ENCODE data around the gene TOM1L1. TPM values are rescaled to one million over a fixed set of nuclear protein-coding genes. Genes with fewer than 3 reads are reported as not detected.

TOM1L1 gene
- total RNA-seq, 1 experiment from 2014 or later: 48.1 TPM

DNA sequence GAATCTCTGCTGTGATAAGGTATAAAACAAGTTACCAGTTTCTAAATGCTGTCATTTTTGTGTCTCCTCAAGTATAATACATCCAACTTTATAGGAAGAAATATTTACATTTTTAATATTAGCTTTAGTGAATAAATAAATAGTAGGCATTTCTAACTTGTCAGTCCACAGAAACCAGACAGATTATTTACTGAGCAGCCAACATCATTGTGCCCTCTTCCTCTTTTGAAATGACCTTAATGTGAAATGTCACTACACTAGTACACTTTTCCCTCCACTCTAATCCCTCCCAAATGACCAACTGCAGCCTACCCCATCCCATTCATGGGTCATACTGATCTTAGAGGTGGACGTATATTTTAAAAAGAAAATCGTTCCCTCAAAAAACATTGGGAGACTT lies 77.1 kb downstream of the TOM1L1 start:
- Histone ChIP-seq H2AFZ (ENCODE audit: low read length) (no peak overlapping the region), H4K20me1 (ENCODE audit: low read length) (no peaks in the 10 kb centered on the region), H3K4me1 (ENCODE audit: insufficient read depth, low read length) (no peaks in the 10 kb centered on the region), H3K4me3 (ENCODE audit: low read length) (no peak overlapping the region), H3K9me2 (replicated peaks; ENCODE audit: low read length) (no peaks in the 10 kb centered on the region), H3K4me2 (ENCODE audit: low read length) (no peak overlapping the region), H3K9ac (ENCODE audit: low read length) (no peak overlapping the region), H3F3A (ENCODE audit: low read length, unreplicated experiment) (no peaks in the 10 kb centered on the region), H3K36me3 (ENCODE audit: low read depth, low read length) (peaks cover 8% of the 10 kb centered on the region; the same call in 1 of the 2 replicates), H3K27me3 (ENCODE audit: low read length) (no peaks in the 10 kb centered on the region), H3K27ac (ENCODE audit: low read length) (no peak overlapping the region), H3K79me2 (ENCODE audit: low read length) (peaks cover 14% of the 10 kb centered on the region; the same call in 1 of the 2 replicates), H3K9me3 (ENCODE audit: low read length) (peaks cover 8% of the 10 kb centered on the region; the same call in 1 of the 2 replicates)
- intact Hi-C loops (cut with micrococcal nuclease): no loop called here
- CTCF ChIA-PET: interaction anchor here (0.7 kb wide), 1 partner anchor 15 kb away, joined by 3 read pairs; no protein-coding TSS in a partner anchor
- BruUV-seq (replicated peaks): no TSS peak
- no peak; the same call in 1 of the 2 replicates for ATAC-seq
- POLR2A ChIA-PET (ENCODE audit: unreplicated experiment): no interaction called here
- no peak for DNase-seq
- TF ChIP-seq EZH2phosphoT487 (IDR thresholded peaks at IDR 0.05; ENCODE audit: borderline replicate concordance, low read length) (no peak), EZH2 (IDR thresholded peaks at IDR 0.05; ENCODE audit: low read length, unreplicated experiment) (no peak)
- TF ChIP-seq, protein P1, sequence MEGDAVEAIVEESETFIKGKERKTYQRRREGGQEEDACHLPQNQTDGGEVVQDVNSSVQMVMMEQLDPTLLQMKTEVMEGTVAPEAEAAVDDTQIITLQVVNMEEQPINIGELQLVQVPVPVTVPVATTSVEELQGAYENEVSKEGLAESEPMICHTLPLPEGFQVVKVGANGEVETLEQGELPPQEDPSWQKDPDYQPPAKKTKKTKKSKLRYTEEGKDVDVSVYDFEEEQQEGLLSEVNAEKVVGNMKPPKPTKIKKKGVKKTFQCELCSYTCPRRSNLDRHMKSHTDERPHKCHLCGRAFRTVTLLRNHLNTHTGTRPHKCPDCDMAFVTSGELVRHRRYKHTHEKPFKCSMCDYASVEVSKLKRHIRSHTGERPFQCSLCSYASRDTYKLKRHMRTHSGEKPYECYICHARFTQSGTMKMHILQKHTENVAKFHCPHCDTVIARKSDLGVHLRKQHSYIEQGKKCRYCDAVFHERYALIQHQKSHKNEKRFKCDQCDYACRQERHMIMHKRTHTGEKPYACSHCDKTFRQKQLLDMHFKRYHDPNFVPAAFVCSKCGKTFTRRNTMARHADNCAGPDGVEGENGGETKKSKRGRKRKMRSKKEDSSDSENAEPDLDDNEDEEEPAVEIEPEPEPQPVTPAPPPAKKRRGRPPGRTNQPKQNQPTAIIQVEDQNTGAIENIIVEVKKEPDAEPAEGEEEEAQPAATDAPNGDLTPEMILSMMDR (conservative IDR thresholded peaks at IDR 0.05; ENCODE audit: low read depth, low read length): no peak

DNA sequence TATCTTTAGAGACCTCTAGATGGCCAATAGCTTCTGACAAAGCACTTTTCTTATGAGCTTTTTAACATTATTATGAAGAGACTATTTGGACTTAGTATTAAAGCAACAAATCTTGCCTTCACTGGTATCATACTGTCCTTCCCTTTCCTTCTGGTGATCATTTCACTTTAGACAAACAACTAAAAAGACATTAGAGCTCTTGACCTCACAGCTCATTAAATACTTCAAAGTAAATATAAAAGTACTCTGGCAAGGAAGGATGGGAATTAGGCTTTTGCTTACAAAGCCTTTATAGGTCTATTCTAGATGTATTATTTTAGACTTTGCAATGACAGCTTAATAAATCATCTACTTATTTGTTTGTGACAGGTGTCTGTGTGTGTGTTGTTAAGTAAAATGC lies 79.0 kb downstream of the TOM1L1 start:
- CTCF ChIA-PET: no interaction called here
- Histone ChIP-seq H2AFZ (ENCODE audit: low read length) (no peak overlapping the region), H3K27ac (ENCODE audit: low read length) (no peak overlapping the region), H3K4me3 (ENCODE audit: low read length) (no peak overlapping the region), H3K27me3 (ENCODE audit: low read length) (no peaks in the 10 kb centered on the region), H3K9me2 (replicated peaks; ENCODE audit: low read length) (no peaks in the 10 kb centered on the region), H3K4me1 (ENCODE audit: insufficient read depth, low read length) (no peaks in the 10 kb centered on the region), H3K4me2 (ENCODE audit: low read length) (no peak overlapping the region), H4K20me1 (ENCODE audit: low read length) (no peaks in the 10 kb centered on the region), H3K9ac (ENCODE audit: low read length) (no peak overlapping the region), H3K36me3 (ENCODE audit: low read depth, low read length) (peaks cover 8% of the 10 kb centered on the region; the same call in 1 of the 2 replicates), H3K79me2 (ENCODE audit: low read length) (0 out of 2 replicates have a peak, but pooled peaks cover 1% of the 10 kb centered on the region), H3K9me3 (ENCODE audit: low read length) (peaks cover 8% of the 10 kb centered on the region; the same call in 1 of the 2 replicates), H3F3A (ENCODE audit: low read length, unreplicated experiment) (no peaks in the 10 kb centered on the region)
- POLR2A ChIA-PET (ENCODE audit: unreplicated experiment): no interaction called here
- intact Hi-C loops (cut with micrococcal nuclease): no loop called here
- no peak for DNase-seq
- no peak for ATAC-seq
- no peak for TF ChIP-seq EZH2 (IDR thresholded peaks at IDR 0.05; ENCODE audit: low read length, unreplicated experiment)
- TF ChIP-seq, protein P1 (conservative IDR thresholded peaks at IDR 0.05; ENCODE audit: low read depth, low read length): no peak
- TF ChIP-seq EZH2phosphoT487 (IDR thresholded peaks at IDR 0.05; ENCODE audit: borderline replicate concordance, low read length): no peak
- BruUV-seq (replicated peaks): no TSS peak

DNA sequence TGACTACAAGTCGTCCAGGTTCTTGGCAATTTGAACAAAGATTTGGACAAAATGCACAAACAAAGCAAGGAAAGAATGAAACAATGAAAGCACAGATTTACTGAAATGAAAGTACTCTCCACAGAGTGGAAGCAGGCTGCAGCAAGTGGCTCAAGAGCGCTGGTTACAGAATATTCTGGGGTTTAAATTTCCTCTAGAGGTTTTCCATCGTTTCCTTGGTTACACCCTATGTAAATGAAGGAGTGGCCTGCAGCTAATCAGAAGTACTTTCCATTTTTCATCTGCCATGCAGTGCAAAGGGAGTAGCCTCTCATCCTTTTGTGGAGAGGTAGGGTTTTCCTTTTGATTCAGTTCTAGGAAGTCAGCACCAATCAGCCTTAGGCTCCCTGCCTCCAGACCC lies 79.7 kb downstream of the TOM1L1 start:
- no peak for DNase-seq
- Histone ChIP-seq H3K9me2 (replicated peaks; ENCODE audit: low read length) (no peaks in the 10 kb centered on the region), H3K79me2 (ENCODE audit: low read length) (no peaks in the 10 kb centered on the region), H3K27ac (ENCODE audit: low read length) (no peak overlapping the region), H2AFZ (ENCODE audit: low read length) (no peak overlapping the region), H3K36me3 (ENCODE audit: low read depth, low read length) (peaks cover 8% of the 10 kb centered on the region; the same call in 1 of the 2 replicates), H3F3A (ENCODE audit: low read length, unreplicated experiment) (no peaks in the 10 kb centered on the region), H3K27me3 (ENCODE audit: low read length) (no peaks in the 10 kb centered on the region), H3K4me1 (ENCODE audit: insufficient read depth, low read length) (no peaks in the 10 kb centered on the region), H3K4me2 (ENCODE audit: low read length) (no peak overlapping the region), H3K4me3 (ENCODE audit: low read length) (no peak overlapping the region), H3K9ac (ENCODE audit: low read length) (no peak overlapping the region), H4K20me1 (ENCODE audit: low read length) (no peaks in the 10 kb centered on the region), H3K9me3 (ENCODE audit: low read length) (peaks cover 8% of the 10 kb centered on the region; the same call in 1 of the 2 replicates)
- CTCF ChIA-PET: no interaction called here
- no peak for ATAC-seq
- POLR2A ChIA-PET (ENCODE audit: unreplicated experiment): no interaction called here
- no TSS peak for BruUV-seq (replicated peaks)
- TF ChIP-seq, protein P1 (conservative IDR thresholded peaks at IDR 0.05; ENCODE audit: low read depth, low read length): no peak
- no peak for TF ChIP-seq EZH2phosphoT487 (IDR thresholded peaks at IDR 0.05; ENCODE audit: borderline replicate concordance, low read length)
- intact Hi-C loops (cut with micrococcal nuclease): no loop called here

Measured in PC-3 (cell line).